Transverse colon (tissue), 4 donors: Measurements from ENCODE around the gene PRPF19.

Experiments
- CTCF ChIP-seq, 5 experiments: fragments of 200-600 bp in 3 of 5; fragments of 450-650 bp in 2 of 5; sonication (generic) in 3 of 5; IDR thresholded peaks; 1 replicate in 2 of 5; 2 replicates in 3 of 5; pipeline ENCODE4 v1.5.1; 2016 to 2017; ENCODE audit warnings: antibody characterized with exemption in 5 of 5, inconsistent platforms in 3 of 5, mild to moderate bottlenecking in 2 of 5, moderate library complexity in 1 of 5
- EP300 ChIP-seq: sonication (generic); formaldehyde crosslinking; IDR thresholded peaks from one replicate; pipeline ENCODE4 v1.6.1; 2017; ENCODE audit warnings: antibody characterized with exemption, low read depth
- POLR2AphosphoS5 ChIP-seq, 3 donors: sonication (generic); formaldehyde crosslinking; IDR thresholded peaks; one replicate each; pipeline ENCODE4 v1.6.1; 2016; ENCODE audit warnings: antibody characterized with exemption in 3 of 3

- TF ChIP-seq CTCF (IDR thresholded peaks at IDR 0.05), result peak in 1 of 5 experiments; percentile 12
- TF ChIP-seq POLR2AphosphoS5 (IDR thresholded peaks at IDR 0.05), result no peak
- no peak for TF ChIP-seq EP300
Measured at GRCh38 chr11:60910711-60911380, 4.5 kb upstream of the PRPF19 start.
